OCI-LY1 (cell line): ENCODE results near the gene DDR1.

Source experiments
- CTCF ChIP-seq: fragments of 200-600 bp; sonication (generic), shearing (Covaris generic); IDR thresholded peaks from 2 replicates; pipeline ENCODE4 v1.5.1; 2017; ENCODE audit warnings: mild to moderate bottlenecking, antibody characterized with exemption, low read length, moderate library complexity, mixed read lengths
- EZH2 ChIP-seq: fragments of 200-600 bp; sonication (generic), shearing (Covaris generic); IDR thresholded peaks from 2 replicates; pipeline ENCODE4 v1.8.0; 2017; ENCODE audit warnings: borderline replicate concordance, mixed run types, mild to moderate bottlenecking, antibody characterized with exemption, low read length, moderate library complexity, mixed read lengths

- TF ChIP-seq CTCF (no peak), EZH2 (no peak)
Observed at GRCh38 chr6:30931272-30931671, 47.0 kb downstream of the DDR1 start.
